HEK293 (cell line): ENCODE measurements around the gene DPYSL5.
A peak's percentile ranks its signal among the peaks of the same experiment; 100 is the strongest.

Source experiments
- CTCF ChIA-PET: fragments of 350-600 bp; formaldehyde crosslinking; extraction: SDS; loops from one replicate; lab custom pipeline; 2021; ENCODE audit warnings: antibody characterized with exemption; lab: Yijun Ruan, JAX
- POLR2A ChIA-PET: fragments of 300-600 bp; formaldehyde crosslinking; extraction: SDS; loops from one replicate; lab custom pipeline; 2020; ENCODE audit warnings: antibody characterized with exemption, inconsistent platforms; lab: Yijun Ruan, JAX
- H3K27ac ChIP-seq: fragments of 200-500 bp; sonication (Bioruptor generic); 2 replicates; pipeline ENCODE4 v1.5.1; 2014; ENCODE audit warnings: low read depth, low read length, control low read depth, inconsistent platforms; ENCODE audit errors: extremely low read depth
- H3K36me3 ChIP-seq, 2 experiments: fragments of 200-500 bp in 1 of 2; sonication (Bioruptor generic) in 1 of 2; 1 replicate in 1 of 2; 2 replicates in 1 of 2; pipeline ENCODE4 v1.5.1; 2014 to 2017; ENCODE audit warnings: inconsistent platforms in 2 of 2, low read length in 2 of 2; ENCODE audit not compliant: control insufficient read depth in 2 of 2, insufficient read depth in 1 of 2
- H3K4me1 ChIP-seq: fragments of 200-500 bp; sonication (Bioruptor generic); 2 replicates; pipeline ENCODE4 v1.5.1; 2014; ENCODE audit warnings: mild to moderate bottlenecking, low read length, inconsistent platforms; ENCODE audit not compliant: control insufficient read depth, insufficient read depth
- H3K4me3 ChIP-seq: 2 replicates; pipeline ENCODE4 v1.5.1; 2011; ENCODE audit warnings: low read depth, mild to moderate bottlenecking, control low read depth, low read length, moderate library complexity
- H3K9me3 ChIP-seq: fragments of 200-500 bp; sonication (Bioruptor generic); 2 replicates; pipeline ENCODE4 v1.5.1; 2014; ENCODE audit warnings: low read depth, low read length, inconsistent platforms; ENCODE audit not compliant: control insufficient read depth, insufficient read depth
- HOXD13 ChIP-seq: sonication (generic); formaldehyde crosslinking; IDR thresholded peaks from 2 replicates; pipeline ENCODE4 v1.8.0; 2022; ENCODE audit warnings: missing genetic modification reagents, borderline replicate concordance
- PRDM4 ChIP-seq: fragments of 450-650 bp; formaldehyde crosslinking; IDR thresholded peaks from 2 replicates; pipeline ENCODE4 v1.5.1; 2017; ENCODE audit warnings: missing biosample characterization, missing genetic modification characterization
- PRDM6 ChIP-seq: fragments of 450-650 bp; formaldehyde crosslinking; IDR thresholded peaks from 2 replicates; pipeline ENCODE4 v1.5.1; 2017; ENCODE audit warnings: missing biosample characterization, missing genetic modification characterization
- RBAK ChIP-seq: fragments of 450-650 bp; formaldehyde crosslinking; IDR thresholded peaks from 2 replicates; pipeline ENCODE4 v1.5.1; 2016; ENCODE audit warnings: missing biosample characterization, missing genetic modification characterization
- TCF7L2 ChIP-seq: IDR thresholded peaks from 2 replicates; pipeline ENCODE4 v1.6.1; 2011; ENCODE audit warnings: low read depth, mild to moderate bottlenecking, inconsistent platforms, low read length, moderate library complexity, borderline replicate concordance
- ZBTB11 ChIP-seq: fragments of 450-650 bp; formaldehyde crosslinking; conservative IDR thresholded peaks from 2 replicates; pipeline ENCODE4 v1.5.1; 2016; ENCODE audit warnings: low read depth, missing biosample characterization, missing genetic modification characterization
- ZBTB20 ChIP-seq: fragments of 450-650 bp; formaldehyde crosslinking; IDR thresholded peaks from 2 replicates; pipeline ENCODE4 v1.5.1; 2016; ENCODE audit warnings: missing biosample characterization, missing genetic modification characterization
- ZBTB44 ChIP-seq: fragments of 450-650 bp; IDR thresholded peaks from 2 replicates; pipeline ENCODE4 v1.5.1; 2018; ENCODE audit warnings: missing biosample characterization, mild to moderate bottlenecking, missing genetic modification characterization
- ZBTB8A ChIP-seq: fragments of 450-650 bp; formaldehyde crosslinking; IDR thresholded peaks from 2 replicates; pipeline ENCODE4 v1.5.1; 2016; ENCODE audit warnings: missing biosample characterization, missing genetic modification characterization
- ZFP41 ChIP-seq: fragments of 450-650 bp; formaldehyde crosslinking; IDR thresholded peaks from 2 replicates; pipeline ENCODE4 v1.5.1; 2016; ENCODE audit warnings: missing biosample characterization, missing genetic modification characterization, borderline replicate concordance
- ZNF132 ChIP-seq: fragments of 450-650 bp; formaldehyde crosslinking; IDR thresholded peaks from 2 replicates; pipeline ENCODE4 v1.5.1; 2017; ENCODE audit warnings: missing biosample characterization, missing genetic modification characterization, borderline replicate concordance
- ZNF138 ChIP-seq: fragments of 450-650 bp; formaldehyde crosslinking; IDR thresholded peaks from 2 replicates; pipeline ENCODE4 v1.5.1; 2016; ENCODE audit warnings: missing biosample characterization, missing genetic modification characterization, borderline replicate concordance
- ZNF155 ChIP-seq: fragments of 450-650 bp; formaldehyde crosslinking; IDR thresholded peaks from 2 replicates; pipeline ENCODE4 v1.5.1; 2016; ENCODE audit warnings: missing biosample characterization, missing genetic modification characterization
- ZNF19 ChIP-seq: fragments of 450-650 bp; formaldehyde crosslinking; IDR thresholded peaks from 2 replicates; pipeline ENCODE4; 2016; ENCODE audit warnings: missing biosample characterization, missing genetic modification characterization, low read depth
- ZNF221 ChIP-seq: fragments of 450-650 bp; formaldehyde crosslinking; IDR thresholded peaks from 2 replicates; pipeline ENCODE4 v1.5.1; 2017; ENCODE audit warnings: missing biosample characterization, missing genetic modification characterization, borderline replicate concordance
- ZNF350 ChIP-seq: fragments of 450-650 bp; formaldehyde crosslinking; IDR thresholded peaks from 2 replicates; pipeline ENCODE4 v1.5.0; 2017; ENCODE audit warnings: missing biosample characterization, mild to moderate bottlenecking, missing genetic modification characterization
- ZNF362 ChIP-seq: fragments of 450-650 bp; formaldehyde crosslinking; IDR thresholded peaks from 2 replicates; pipeline ENCODE4 v1.5.1; 2016; ENCODE audit warnings: missing biosample characterization, missing genetic modification characterization
- ZNF394 ChIP-seq: fragments of 450-650 bp; formaldehyde crosslinking; IDR thresholded peaks from 2 replicates; pipeline ENCODE4 v1.5.1; 2016; ENCODE audit warnings: missing biosample characterization, missing genetic modification characterization, mild to moderate bottlenecking, moderate library complexity, borderline replicate concordance
- ZNF600 ChIP-seq: fragments of 450-650 bp; formaldehyde crosslinking; IDR thresholded peaks from 2 replicates; pipeline ENCODE4 v1.5.1; 2016; ENCODE audit warnings: missing biosample characterization, missing genetic modification characterization
- ZNF629 ChIP-seq: fragments of 450-650 bp; formaldehyde crosslinking; IDR thresholded peaks from 2 replicates; pipeline ENCODE4 v1.5.1; 2017; ENCODE audit warnings: missing biosample characterization, missing genetic modification characterization

The DPYSL5 gene

GRCh38 chr2:26970928-26971627, 123.1 kb downstream of the DPYSL5 start (continued):
- TF ChIP-seq ZNF221 (tag by site-specific recombination) (no peak), RBAK (tag by site-specific recombination) (no peak), ZNF350 (tag by site-specific recombination) (no peak), ZNF600 (peak; percentile 87), ZBTB44 (tag by site-specific recombination) (no peak), ZNF19 (tag by site-specific recombination) (no peak), ZNF132 (tag by site-specific recombination) (no peak), ZBTB8A (tag by site-specific recombination) (peak; percentile 82), ZNF138 (no peak)

GRCh38 chr2:26971911-26972786, 124.2 kb downstream of the DPYSL5 start:
- Histone ChIP-seq H3K36me3 (no peaks in the 10 kb centered on the region), H3K27ac (peak overlapping the region; percentile 2; the same call in 1 of the 2 replicates), H3K9me3 (no peaks in the 10 kb centered on the region), H3K4me1 (peaks cover 8% of the 10 kb centered on the region; the same call in 1 of the 2 replicates), H3K4me3 (peak overlapping the region; percentile 53; the same call in 1 of the 2 replicates)
- CTCF ChIA-PET: interaction anchor here (0.6 to 2.9 kb wide), 6 partner anchors 10 to 308 kb away, joined by 3 to 16 read pairs (median 4); no protein-coding TSS in a partner anchor
- POLR2A ChIA-PET: interaction anchor here (1.0 kb wide), 1 partner anchor 10 kb away, joined by 5 read pairs; no protein-coding TSS in a partner anchor
- TF ChIP-seq ZNF629 (tag by site-specific recombination) (peak; percentile 59), HOXD13 (CRISPR knock-in tag) (no peak), ZNF600 (peak; percentile 36; the same call in 1 of the 2 replicates), ZBTB20 (tag by site-specific recombination) (peak; percentile 42; the same call in 1 of the 2 replicates), ZNF394 (tag by site-specific recombination) (0 out of 2 replicates have a peak, but pooled peaks have one; percentile 10), ZNF155 (tag by site-specific recombination) (no peak), PRDM4 (tag by site-specific recombination) (peak; percentile 32), ZNF362 (tag by site-specific recombination) (peak; percentile 29; the same call in 1 of the 2 replicates), ZBTB11 (tag by site-specific recombination) (no peak), ZFP41 (tag by site-specific recombination) (no peak), PRDM6 (0 out of 2 replicates have a peak, but pooled peaks have one; percentile 32), TCF7L2 (no peak)
